Upper lobe of left lung (tissue), 6 donors: ENCODE measurements around the gene SLC52A1. TPM values are rescaled to one million over a fixed set of nuclear protein-coding genes. Genes with fewer than 3 reads are reported as not detected.

Experiments
- ATAC-seq, 2 donors: fragments of 200-7000 bp; cut with Tn5 transposase; one replicate each; pipeline ENCODE4 v1.9.1; 2022; ENCODE audit warnings: mild to moderate bottlenecking in 2 of 2, moderate library complexity in 2 of 2; ENCODE audit not compliant: low FRiP score in 2 of 2
- DNase-seq, 2 donors: peaks; one replicate each; pipeline ENCODE4 v3.0.0-alpha.2; 2019 to 2020
- H3K27ac ChIP-seq, 4 donors: fragments of 200-600 bp; sonication (generic); one replicate each; pipeline ENCODE4 v1.5.1; 2016 to 2019
- H3K27me3 ChIP-seq, 4 donors: fragments of 200-600 bp; sonication (generic); one replicate each; pipeline ENCODE4 v1.5.1; 2017 to 2019
- H3K36me3 ChIP-seq, 4 donors: fragments of 200-600 bp; sonication (generic); one replicate each; pipeline ENCODE4 v1.5.1; 2016 to 2019
- H3K4me1 ChIP-seq, 4 donors: fragments of 200-600 bp; sonication (generic); one replicate each; pipeline ENCODE4 v1.5.1; 2018 to 2019
- H3K4me3 ChIP-seq, 4 donors: fragments of 200-600 bp; sonication (generic); one replicate each; pipeline ENCODE4 v1.5.1; 2017 to 2019; ENCODE audit warnings: mild to moderate bottlenecking in 2 of 4, moderate library complexity in 1 of 4
- H3K9me3 ChIP-seq, 4 donors: fragments of 200-600 bp; sonication (generic); one replicate each; pipeline ENCODE4 v1.5.1; 2018 to 2019
- EP300 ChIP-seq, 4 donors: sonication (generic); formaldehyde crosslinking; IDR thresholded peaks; one replicate each; pipeline ENCODE4 v1.5.1; 2017; ENCODE audit warnings: antibody characterized with exemption in 4 of 4, control low read depth in 2 of 4
- POLR2A ChIP-seq, 4 donors: fragments of 450-650 bp; IDR thresholded peaks; one replicate each; pipeline ENCODE4 v1.5.1; 2016 to 2017; ENCODE audit warnings: antibody characterized with exemption in 4 of 4, mild to moderate bottlenecking in 2 of 4
- POLR2AphosphoS5 ChIP-seq, 2 donors: sonication (generic); formaldehyde crosslinking; IDR thresholded peaks; one replicate each; pipeline ENCODE4 v1.5.1; 2017; ENCODE audit warnings: antibody characterized with exemption in 2 of 2
- WGBS, 2 donors: methylation state at CpG; one replicate each; pipeline ENCODE4 v1.1.5; 2017 to 2018; 5-methylcytosine and 5-hydroxymethylcytosine counted together
- total RNA-seq, 6 donors: library from RNA; depleted of rRNA in 4 of 6; stranded (reverse); fragments of >200 nt in 4 of 6; gene quantifications; one replicate each; pipeline versions ENCODE4 v1.1.0 to v1.2.1, GENCODE V29; 2016 to 2021
- TF ChIP-seq, protein P1 (sequence below), 6 experiments: fragments of 450-650 bp in 4 of 6; fragments of 200-600 bp in 2 of 6; sonication (generic) in 2 of 6; IDR thresholded peaks; one replicate each; pipeline ENCODE4 v1.5.1; 2016 to 2019; ENCODE audit warnings: antibody characterized with exemption in 6 of 6
- donor health status: DM: no; HTN: no; CAD: no; lungs with moderate emphysema.
- donor health status: DM: no; HTN: yes; CAD: no; lungs with severe emphysema.

Gene SLC52A1
- total RNA-seq, 6 donors from 2014 or later, result 0.15 to 4.0 (median 0.82) TPM

DNA sequence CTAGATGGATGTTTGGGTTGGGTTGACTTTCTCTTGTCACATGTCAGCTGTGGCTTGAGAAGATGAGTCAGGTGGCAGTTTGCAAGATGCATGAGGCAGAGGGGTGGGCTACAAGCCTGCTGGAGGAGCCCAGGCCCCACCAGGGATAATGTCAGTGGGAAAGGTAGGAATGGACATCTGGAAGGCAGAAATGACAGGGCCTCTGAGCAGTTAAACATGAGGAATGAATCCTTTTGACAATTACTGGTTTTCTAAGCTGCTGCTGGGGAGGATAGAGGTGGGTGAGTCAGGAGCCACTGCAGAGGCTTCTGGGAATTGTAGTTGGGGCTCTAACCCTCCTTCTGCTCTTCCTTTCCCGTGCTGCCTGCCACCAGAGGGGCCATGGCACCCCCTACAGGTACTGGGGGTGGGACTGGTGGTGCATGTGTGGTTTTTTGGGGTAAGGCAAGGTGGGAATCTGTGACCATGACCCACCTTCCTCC is 15.7 kb downstream of the SLC52A1 start:
- TF ChIP-seq EP300 (IDR thresholded peaks at IDR 0.05), result no peak
- TF ChIP-seq POLR2A (IDR thresholded peaks at IDR 0.05), result no peak
- no peak for TF ChIP-seq POLR2AphosphoS5 (IDR thresholded peaks at IDR 0.05)
- TF ChIP-seq, protein P1, sequence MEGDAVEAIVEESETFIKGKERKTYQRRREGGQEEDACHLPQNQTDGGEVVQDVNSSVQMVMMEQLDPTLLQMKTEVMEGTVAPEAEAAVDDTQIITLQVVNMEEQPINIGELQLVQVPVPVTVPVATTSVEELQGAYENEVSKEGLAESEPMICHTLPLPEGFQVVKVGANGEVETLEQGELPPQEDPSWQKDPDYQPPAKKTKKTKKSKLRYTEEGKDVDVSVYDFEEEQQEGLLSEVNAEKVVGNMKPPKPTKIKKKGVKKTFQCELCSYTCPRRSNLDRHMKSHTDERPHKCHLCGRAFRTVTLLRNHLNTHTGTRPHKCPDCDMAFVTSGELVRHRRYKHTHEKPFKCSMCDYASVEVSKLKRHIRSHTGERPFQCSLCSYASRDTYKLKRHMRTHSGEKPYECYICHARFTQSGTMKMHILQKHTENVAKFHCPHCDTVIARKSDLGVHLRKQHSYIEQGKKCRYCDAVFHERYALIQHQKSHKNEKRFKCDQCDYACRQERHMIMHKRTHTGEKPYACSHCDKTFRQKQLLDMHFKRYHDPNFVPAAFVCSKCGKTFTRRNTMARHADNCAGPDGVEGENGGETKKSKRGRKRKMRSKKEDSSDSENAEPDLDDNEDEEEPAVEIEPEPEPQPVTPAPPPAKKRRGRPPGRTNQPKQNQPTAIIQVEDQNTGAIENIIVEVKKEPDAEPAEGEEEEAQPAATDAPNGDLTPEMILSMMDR (IDR thresholded peaks at IDR 0.05), result no peak
- DNase-seq (no peak), ATAC-seq (no peak)
- H3K27me3 ChIP-seq, result no peaks in the 10 kb centered on the region
- no peaks in the 10 kb centered on the region for H3K9me3 ChIP-seq
- peaks cover 0 to 9% (median 3%) of the 10 kb centered on the region in 4 donors for H3K4me1 ChIP-seq
- H3K27ac ChIP-seq, result no peak overlapping the region
- no peak overlapping the region for H3K4me3 ChIP-seq
- H3K36me3 ChIP-seq, result peaks cover 36 to 94% (median 82%) of the 10 kb centered on the region in 4 donors
- WGBS, 2 donors, result 42 to 71% methylated on average over 1 of the region's 1 CpG

DNA sequence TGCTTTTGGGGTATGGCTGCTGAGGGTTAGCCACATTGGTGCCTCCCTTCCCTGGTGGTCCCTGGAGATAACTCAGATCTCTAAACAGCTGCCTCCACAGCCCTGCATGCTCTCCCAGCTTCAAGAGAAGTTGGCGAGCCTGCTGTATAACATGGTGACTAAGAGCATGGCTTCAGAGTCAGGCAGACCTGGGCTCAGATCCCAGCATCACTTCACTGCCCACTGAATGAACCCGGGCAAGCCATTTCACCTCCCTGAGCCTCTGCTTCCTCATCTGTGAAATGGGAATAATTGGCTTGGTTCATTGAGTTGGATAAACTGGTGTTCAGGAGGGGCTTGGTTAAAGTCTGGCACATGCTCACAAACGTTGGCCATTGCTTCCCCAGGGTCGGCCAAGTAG is 20.9 kb downstream of the SLC52A1 start:
- Histone ChIP-seq H3K27ac (no peak overlapping the region), H3K9me3 (no peaks in the 10 kb centered on the region), H3K4me1 (no peaks in the 10 kb centered on the region), H3K36me3 (peaks cover 23 to 91% (median 69%) of the 10 kb centered on the region in 4 donors), H3K27me3 (no peaks in the 10 kb centered on the region), H3K4me3 (no peak overlapping the region)
- no peak for DNase-seq
- 80 to 91% methylated on average over 4 of the region's 4 CpGs for whole genome bisulfite sequencing, 2 donors
- no peak for ATAC-seq
- TF ChIP-seq EP300 (IDR thresholded peaks at IDR 0.05) (no peak), POLR2A (IDR thresholded peaks at IDR 0.05) (no peak), POLR2AphosphoS5 (IDR thresholded peaks at IDR 0.05) (no peak)
- TF ChIP-seq, protein P1 (IDR thresholded peaks at IDR 0.05), result no peak

DNA sequence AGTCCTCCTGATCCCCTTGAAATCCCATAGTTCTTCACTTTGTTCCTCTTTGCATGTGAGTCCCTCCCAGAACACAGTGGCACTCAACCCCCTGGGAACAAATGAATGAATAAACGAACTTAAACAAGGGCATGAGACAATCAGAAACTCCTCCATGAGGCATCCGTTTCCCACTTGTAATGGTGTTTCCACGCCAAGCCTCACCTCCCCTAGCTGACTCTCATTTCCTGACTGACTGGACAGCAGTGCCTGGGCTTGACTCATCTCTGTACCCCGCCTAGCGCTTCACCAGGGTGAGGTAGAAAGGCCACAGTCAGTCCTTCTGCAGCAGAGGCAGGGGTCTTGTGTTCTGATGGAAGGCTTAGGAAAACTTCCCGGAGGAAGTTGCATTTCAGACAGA is 23.3 kb downstream of the SLC52A1 start:
- Histone ChIP-seq H3K27ac (no peak overlapping the region), H3K27me3 (no peaks in the 10 kb centered on the region), H3K36me3 (peaks cover 24 to 92% (median 74%) of the 10 kb centered on the region in 4 donors), H3K9me3 (no peaks in the 10 kb centered on the region), H3K4me3 (no peak overlapping the region), H3K4me1 (no peaks in the 10 kb centered on the region)
- peak in 1 of 2 donors; percentile 46 for ATAC-seq
- 75 to 89% methylated on average over 6 of the region's 6 CpGs for WGBS, 2 donors
- no peak for TF ChIP-seq POLR2A (IDR thresholded peaks at IDR 0.05)
- TF ChIP-seq EP300 (IDR thresholded peaks at IDR 0.05), result no peak
- TF ChIP-seq POLR2AphosphoS5 (IDR thresholded peaks at IDR 0.05), result no peak
- no peak for DNase-seq

DNA sequence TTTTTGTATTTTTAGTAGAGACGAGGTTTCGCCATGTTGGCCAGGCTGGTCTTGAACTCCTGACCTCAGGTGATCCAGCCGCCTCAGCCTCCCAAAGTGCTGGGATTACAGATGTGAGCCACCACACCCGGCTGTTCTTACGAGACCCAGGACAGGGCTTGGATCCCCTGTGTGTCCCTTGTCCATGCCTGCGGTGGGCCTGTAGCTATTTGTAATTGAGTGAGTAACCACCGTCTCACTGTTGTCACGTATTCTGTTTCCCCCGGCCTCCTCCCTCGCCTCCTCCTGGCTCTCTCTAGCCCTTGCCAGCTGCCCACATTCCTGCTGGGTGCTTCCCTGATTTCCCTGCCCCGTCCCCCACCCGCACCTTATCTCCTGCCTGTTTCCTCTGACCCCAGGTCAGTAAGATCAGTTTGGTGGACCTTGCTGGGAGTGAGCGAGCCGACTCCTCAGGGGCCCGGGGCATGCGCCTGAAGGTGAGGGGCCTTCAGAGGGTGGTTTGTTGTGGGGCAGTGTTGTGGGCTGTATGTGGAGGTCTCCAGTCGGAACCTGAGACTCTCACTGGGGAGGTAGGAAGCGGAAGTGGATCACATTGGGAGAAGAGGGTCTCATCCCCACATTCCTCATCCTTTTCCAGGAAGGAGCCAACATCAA is 31.9 kb downstream of the SLC52A1 start:
- WGBS, 2 donors, result 97 to 99% methylated on average over 18 of the region's 18 CpGs
- Histone ChIP-seq H3K4me3 (no peak overlapping the region), H3K4me1 (peaks cover 18 to 24% (median 23%) of the 10 kb centered on the region in 4 donors), H3K9me3 (no peaks in the 10 kb centered on the region), H3K27me3 (no peaks in the 10 kb centered on the region), H3K27ac (no peak overlapping the region), H3K36me3 (peaks cover 35 to 78% (median 74%) of the 10 kb centered on the region in 4 donors)
- TF ChIP-seq, protein P1 (IDR thresholded peaks at IDR 0.05), result no peak
- TF ChIP-seq POLR2A (IDR thresholded peaks at IDR 0.05) (no peak), POLR2AphosphoS5 (IDR thresholded peaks at IDR 0.05) (no peak), EP300 (IDR thresholded peaks at IDR 0.05) (no peak)
- DNase-seq (no peak), ATAC-seq (no peak)

DNA sequence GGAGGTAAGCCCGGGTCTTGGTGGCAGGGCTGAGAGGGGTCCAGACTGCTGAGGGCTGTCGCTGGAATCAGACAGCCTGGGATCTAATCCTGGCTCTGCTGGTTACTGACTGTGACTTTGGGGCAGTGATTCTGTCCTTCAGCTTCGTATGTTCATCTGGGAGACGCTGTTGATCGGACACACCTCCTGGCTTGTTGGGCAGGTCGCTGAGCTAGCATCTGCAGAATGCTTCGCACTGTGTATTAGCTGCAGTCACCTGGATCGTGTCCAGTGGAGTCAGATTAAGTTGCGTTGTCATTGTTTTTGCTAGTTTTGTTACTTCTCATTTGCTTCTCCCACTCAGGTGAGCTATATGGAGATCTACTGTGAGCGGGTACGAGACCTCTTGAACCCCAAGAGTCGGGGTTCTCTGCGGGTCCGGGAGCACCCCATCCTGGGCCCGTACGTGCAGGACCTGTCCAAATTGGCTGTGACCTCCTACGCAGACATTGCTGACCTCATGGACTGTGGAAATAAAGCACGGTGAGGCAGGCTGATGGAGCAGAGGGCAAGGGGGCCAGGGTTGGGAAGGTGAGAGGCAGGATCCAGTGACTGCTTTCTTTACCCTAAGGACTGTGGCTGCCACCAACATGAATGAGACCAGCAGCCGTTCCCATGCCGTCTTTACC is 33.0 kb downstream of the SLC52A1 start:
- no peak for ATAC-seq
- Histone ChIP-seq H3K9me3 (no peaks in the 10 kb centered on the region), H3K27ac (no peak overlapping the region), H3K4me3 (no peak overlapping the region), H3K27me3 (no peaks in the 10 kb centered on the region), H3K4me1 (peaks cover 18 to 24% (median 23%) of the 10 kb centered on the region in 4 donors), H3K36me3 (peaks cover 28 to 67% (median 63%) of the 10 kb centered on the region in 4 donors)
- TF ChIP-seq POLR2A (IDR thresholded peaks at IDR 0.05) (no peak), EP300 (IDR thresholded peaks at IDR 0.05) (no peak), POLR2AphosphoS5 (IDR thresholded peaks at IDR 0.05) (no peak)
- TF ChIP-seq, protein P1 (IDR thresholded peaks at IDR 0.05), result no peak
- no peak for DNase-seq
- 95 to 96% methylated on average over 9 to 20 of the region's 20 CpGs for WGBS, 2 donors
